Keratinocyte (primary cell): ENCODE measurements around the gene ASAH2. TPM values are rescaled to one million over a fixed set of nuclear protein-coding genes. Genes with fewer than 3 reads are reported as not detected.

ENCODE experiments used
- DNase-seq: peaks from one replicate; pipeline ENCODE4 v3.0.0-alpha.2; 2011; ENCODE audit warnings: low read depth, missing footprints, low spot score
- FAIRE-seq: peaks from 2 replicates; lab custom pipeline; 2011; peaks lifted over from hg19 to GRCh38; lab: Jason Lieb, UNC
- H2AFZ ChIP-seq: 2 replicates; pipeline ENCODE4 v1.6.0; 2012; ENCODE audit warnings: low read length, control low read depth, inconsistent platforms; ENCODE audit not compliant: control insufficient read depth
- H3K27ac ChIP-seq: 2 replicates; pipeline ENCODE4 v1.5.1; 2011; ENCODE audit warnings: low read length; ENCODE audit not compliant: control insufficient read depth, insufficient read depth
- H3K27me3 ChIP-seq: 3 replicates; pipeline ENCODE4 v1.6.0; 2011; ENCODE audit warnings: low read length; ENCODE audit not compliant: control insufficient read depth, insufficient read depth; ENCODE audit errors: extremely low read depth
- H3K36me3 ChIP-seq, 2 experiments: 2 replicates in 1 of 2; 3 replicates in 1 of 2; pipeline ENCODE4 v1.5.1; 2011; ENCODE audit warnings: low read length in 2 of 2, mild to moderate bottlenecking in 1 of 2; ENCODE audit not compliant: control insufficient read depth in 2 of 2, insufficient read depth in 2 of 2; ENCODE audit errors: extremely low read depth in 1 of 2
- H3K4me1 ChIP-seq: 3 replicates; pipeline ENCODE4 v1.5.1; 2011; ENCODE audit warnings: low read length; ENCODE audit not compliant: control insufficient read depth, insufficient read depth; ENCODE audit errors: extremely low read depth
- H3K4me2 ChIP-seq: 3 replicates; pipeline ENCODE4 v1.6.0; 2011; ENCODE audit warnings: low read depth, low read length; ENCODE audit not compliant: control insufficient read depth, insufficient read depth; ENCODE audit errors: extremely low read depth
- H3K4me3 ChIP-seq, 3 experiments: fragments of 200-600 bp in 1 of 3; sonication (generic) in 1 of 3; 2 replicates in 2 of 3; 3 replicates in 1 of 3; pipeline ENCODE4 v1.5.1; 2011 to 2016; ENCODE audit warnings: low read length in 3 of 3, mild to moderate bottlenecking in 3 of 3, control low read depth in 2 of 3, inconsistent platforms in 1 of 3, low read depth in 1 of 3, mixed read lengths in 1 of 3, mixed run types in 1 of 3, moderate library complexity in 1 of 3; ENCODE audit not compliant: control insufficient read depth in 2 of 3, insufficient read depth in 2 of 3; ENCODE audit errors: extremely low read depth in 1 of 3
- H3K79me2 ChIP-seq: 2 replicates; pipeline ENCODE4 v1.6.0; 2012; ENCODE audit warnings: low read length; ENCODE audit not compliant: control insufficient read depth, insufficient read depth
- H3K9ac ChIP-seq: 3 replicates; pipeline ENCODE4 v1.6.0; 2011; ENCODE audit warnings: low read length; ENCODE audit not compliant: control insufficient read depth, insufficient read depth; ENCODE audit errors: extremely low read depth
- H3K9me1 ChIP-seq: 3 replicates; pipeline ENCODE4 v1.6.0; 2011; ENCODE audit warnings: low read length; ENCODE audit not compliant: control insufficient read depth, insufficient read depth; ENCODE audit errors: extremely low read depth
- H3K9me3 ChIP-seq: 2 replicates; pipeline ENCODE4 v1.5.1; 2012; ENCODE audit warnings: low read depth, low read length; ENCODE audit not compliant: control insufficient read depth
- H4K20me1 ChIP-seq: 3 replicates; pipeline ENCODE4 v1.6.0; 2011; ENCODE audit warnings: low read length; ENCODE audit not compliant: control insufficient read depth, insufficient read depth; ENCODE audit errors: extremely low read depth
- EZH2 ChIP-seq: IDR thresholded peaks from one replicate; pipeline ENCODE4 v1.6.1; 2012; ENCODE audit warnings: inconsistent platforms, mild to moderate bottlenecking, low read length, moderate library complexity
- dilution Hi-C: fragments of 300-500 bp; cut with MboI; formaldehyde crosslinking; loops from one replicate; pipeline ENCODE4 v1.7.0; 2020; ENCODE audit warnings: low sequenced_read_pairs; ENCODE audit not compliant: extremely low pct_ligation_motif_present
- polyA plus RNA-seq, 5 experiments: library from polyadenylated mRNA; depleted of rRNA in 3 of 5; stranded (reverse) in 3 of 5; stranded (forward) in 1 of 5; unstranded in 1 of 5; fragments of >200 nt; gene quantifications; 1 replicate in 1 of 5; 2 replicates in 3 of 5; 3 replicates in 1 of 5; pipeline versions ENCODE4 v1.2.1 to v1.2.3, GENCODE V29; 2011 to 2012; ENCODE audit warnings: missing spikeins in 2 of 5, low read depth in 1 of 5, low replicate concordance in 1 of 5
- TF ChIP-seq, protein P1 (sequence below), 3 experiments: IDR thresholded peaks in 1 of 3; conservative IDR thresholded peaks in 1 of 3; optimal IDR thresholded peaks in 1 of 3; 2 replicates in 2 of 3; 3 replicates in 1 of 3; pipeline versions ENCODE3 to v1.5.1; 2011; ENCODE audit warnings: low read length in 3 of 3, mild to moderate bottlenecking in 3 of 3, moderate library complexity in 2 of 3, control low read depth in 1 of 3, inconsistent platforms in 1 of 3; ENCODE audit not compliant: insufficient read depth in 2 of 3; ENCODE audit errors: extremely low read depth in 1 of 3

ASAH2 gene
- polyA plus RNA-seq, 1 donor (not counting 4 experiments of a cell fraction or from before 2014, with no cell fraction given): 4.7 TPM

DNA sequence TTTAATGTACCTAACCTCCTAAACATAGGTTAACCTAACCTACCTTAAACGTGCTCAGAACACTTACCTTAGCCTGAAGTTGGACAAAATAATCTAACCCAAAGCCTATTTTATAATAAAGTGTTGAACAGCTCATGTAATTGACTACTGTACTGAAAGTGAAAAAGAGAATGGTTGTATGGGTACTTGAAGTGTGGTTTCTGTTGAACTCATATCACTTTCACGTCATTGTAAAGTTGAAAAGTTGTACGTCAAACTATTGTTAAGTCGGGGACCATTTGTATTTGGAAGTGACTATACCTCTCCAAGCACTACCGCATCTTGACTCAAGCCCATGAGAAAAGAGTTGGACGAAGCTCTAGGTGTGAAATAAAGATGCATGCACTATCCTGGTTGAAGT lies 37.9 kb upstream of the ASAH2 start:
- H3K9ac ChIP-seq: no peak overlapping the region
- H3K9me1 ChIP-seq: no peaks in the 10 kb centered on the region
- no peaks in the 10 kb centered on the region for H3K36me3 ChIP-seq
- no peak overlapping the region for H2AFZ ChIP-seq
- H3K4me1 ChIP-seq: no peaks in the 10 kb centered on the region
- H3K27ac ChIP-seq: no peak overlapping the region
- dilution Hi-C loops: no loop called here
- DNase-seq (no peak), FAIRE-seq (no peak)
- no peak overlapping the region for H3K4me3 ChIP-seq
- H3K9me3 ChIP-seq: no peaks in the 10 kb centered on the region
- no peaks in the 10 kb centered on the region for H3K79me2 ChIP-seq
- no peak for TF ChIP-seq EZH2
- TF ChIP-seq, protein P1, sequence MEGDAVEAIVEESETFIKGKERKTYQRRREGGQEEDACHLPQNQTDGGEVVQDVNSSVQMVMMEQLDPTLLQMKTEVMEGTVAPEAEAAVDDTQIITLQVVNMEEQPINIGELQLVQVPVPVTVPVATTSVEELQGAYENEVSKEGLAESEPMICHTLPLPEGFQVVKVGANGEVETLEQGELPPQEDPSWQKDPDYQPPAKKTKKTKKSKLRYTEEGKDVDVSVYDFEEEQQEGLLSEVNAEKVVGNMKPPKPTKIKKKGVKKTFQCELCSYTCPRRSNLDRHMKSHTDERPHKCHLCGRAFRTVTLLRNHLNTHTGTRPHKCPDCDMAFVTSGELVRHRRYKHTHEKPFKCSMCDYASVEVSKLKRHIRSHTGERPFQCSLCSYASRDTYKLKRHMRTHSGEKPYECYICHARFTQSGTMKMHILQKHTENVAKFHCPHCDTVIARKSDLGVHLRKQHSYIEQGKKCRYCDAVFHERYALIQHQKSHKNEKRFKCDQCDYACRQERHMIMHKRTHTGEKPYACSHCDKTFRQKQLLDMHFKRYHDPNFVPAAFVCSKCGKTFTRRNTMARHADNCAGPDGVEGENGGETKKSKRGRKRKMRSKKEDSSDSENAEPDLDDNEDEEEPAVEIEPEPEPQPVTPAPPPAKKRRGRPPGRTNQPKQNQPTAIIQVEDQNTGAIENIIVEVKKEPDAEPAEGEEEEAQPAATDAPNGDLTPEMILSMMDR (optimal IDR thresholded peaks at IDR 0.05 in 1 of 3, IDR thresholded peaks at IDR 0.05 in 1 of 3, conservative IDR thresholded peaks at IDR 0.05 in 1 of 3; ENCODE audit: extremely low read depth in 1 of 3, insufficient read depth in 2 of 3, low read length in 3 of 3): no peak
- H4K20me1 ChIP-seq: no peaks in the 10 kb centered on the region
- H3K27me3 ChIP-seq: no peaks in the 10 kb centered on the region
- H3K4me2 ChIP-seq: no peak overlapping the region

DNA sequence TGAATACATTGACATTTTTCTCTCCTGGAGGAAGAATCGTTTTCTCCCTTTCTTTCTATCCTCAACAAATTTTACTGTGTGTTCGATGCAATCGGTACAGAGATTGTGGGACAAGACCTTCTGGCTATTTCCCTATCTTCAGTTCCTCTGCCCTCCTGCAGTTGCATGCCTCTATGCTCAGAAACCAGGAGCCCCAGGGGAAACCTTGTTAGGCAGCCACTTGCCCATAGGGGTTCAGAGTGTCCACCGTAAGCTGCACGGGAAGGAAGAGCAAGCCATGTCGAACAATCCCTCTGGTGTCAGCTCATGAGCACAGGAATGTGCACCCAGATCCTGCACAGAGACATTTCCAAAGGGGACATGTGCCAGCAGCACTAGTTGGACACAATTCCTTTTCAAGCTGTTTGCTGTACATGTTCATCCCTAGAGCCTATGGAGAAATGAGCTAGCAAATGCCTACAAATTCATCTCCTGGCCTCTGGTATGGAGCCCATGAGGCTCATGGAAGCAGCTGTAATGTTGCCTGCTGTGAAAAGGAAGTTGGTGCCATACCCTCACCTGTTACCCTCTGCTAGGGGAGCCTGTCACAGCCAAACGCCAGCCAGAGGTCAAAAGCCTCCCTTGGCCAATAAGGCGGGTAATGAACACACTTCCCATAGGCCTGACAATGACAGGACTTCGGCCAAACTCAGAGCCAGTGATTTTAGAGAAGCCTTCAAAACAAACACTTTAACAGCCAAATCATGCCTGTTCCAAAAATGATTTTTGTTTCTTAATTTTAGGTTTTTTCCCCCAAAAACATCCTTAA lies 35.9 kb upstream of the ASAH2 start:
- dilution Hi-C loops: no loop called here
- no peaks in the 10 kb centered on the region for H3K9me3 ChIP-seq
- H3K4me2 ChIP-seq: no peak overlapping the region
- H3K4me3 ChIP-seq: no peak overlapping the region
- H3K27ac ChIP-seq: no peak overlapping the region
- no peak overlapping the region for H2AFZ ChIP-seq
- no peaks in the 10 kb centered on the region for H3K79me2 ChIP-seq
- no peaks in the 10 kb centered on the region for H4K20me1 ChIP-seq
- DNase-seq (no peak), FAIRE-seq (no peak)
- H3K4me1 ChIP-seq: no peaks in the 10 kb centered on the region
- no peaks in the 10 kb centered on the region for H3K9me1 ChIP-seq
- TF ChIP-seq, protein P1 (optimal IDR thresholded peaks at IDR 0.05 in 1 of 3, IDR thresholded peaks at IDR 0.05 in 1 of 3, conservative IDR thresholded peaks at IDR 0.05 in 1 of 3; ENCODE audit: extremely low read depth in 1 of 3, insufficient read depth in 2 of 3, low read length in 3 of 3): no peak
- TF ChIP-seq EZH2: no peak
- no peaks in the 10 kb centered on the region for H3K27me3 ChIP-seq
- no peaks in the 10 kb centered on the region for H3K36me3 ChIP-seq
- H3K9ac ChIP-seq: no peak overlapping the region
